ENCODE measurements around the gene ADAMTS5.

Gene ADAMTS5

GRCh38 chr21:26967062-26967913 is at the start of gene ADAMTS5:
Gene ADAMTS5 (minus strand): TSS chr21:26967088. CDS start chr21:26966391, 697 bp downstream.
- DNase-seq (ENCODE audit: low read depth), result no peak

GRCh38 chr21:27001526-27001925 is 34.6 kb upstream of the ADAMTS5 start:
- DNase-seq (ENCODE audit: low read depth), result no peak

GRCh38 chr21:26983576-26983975 is 16.7 kb upstream of the ADAMTS5 start:
- no peak for DNase-seq (ENCODE audit: low read depth)

- no peak for DNase-seq (ENCODE audit: low read depth)
Measured at GRCh38 chr21:26982767-26983166, 15.9 kb upstream of the ADAMTS5 start.

GRCh38 chr21:26977746-26978145 is 10.9 kb upstream of the ADAMTS5 start:
- no peak for DNase-seq (ENCODE audit: low read depth)

- DNase-seq (ENCODE audit: low read depth), result no peak
Measured at GRCh38 chr21:26973226-26973625, 6.3 kb upstream of the ADAMTS5 start.

DNA sequence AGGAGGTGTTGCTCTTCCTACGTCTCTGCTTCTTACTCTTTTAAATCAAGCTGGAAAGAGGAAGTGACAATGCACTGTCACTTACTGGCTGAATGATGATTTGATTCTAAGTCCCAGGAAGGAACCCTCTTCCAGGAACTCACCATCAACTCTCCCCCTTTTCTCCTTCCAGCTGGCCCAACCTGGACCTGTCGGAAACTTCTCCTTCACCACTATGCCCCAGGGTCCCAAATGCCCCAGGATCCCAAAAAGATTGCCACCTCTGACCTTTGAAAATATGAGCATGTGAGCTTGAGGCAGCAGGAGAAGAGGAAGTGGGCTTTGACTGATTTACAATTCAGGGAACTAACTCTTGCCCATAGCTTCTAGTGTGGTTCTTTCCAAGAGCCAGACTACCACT is 5.3 kb upstream of the ADAMTS5 start:
- no peak for DNase-seq (ENCODE audit: low read depth)

DNA sequence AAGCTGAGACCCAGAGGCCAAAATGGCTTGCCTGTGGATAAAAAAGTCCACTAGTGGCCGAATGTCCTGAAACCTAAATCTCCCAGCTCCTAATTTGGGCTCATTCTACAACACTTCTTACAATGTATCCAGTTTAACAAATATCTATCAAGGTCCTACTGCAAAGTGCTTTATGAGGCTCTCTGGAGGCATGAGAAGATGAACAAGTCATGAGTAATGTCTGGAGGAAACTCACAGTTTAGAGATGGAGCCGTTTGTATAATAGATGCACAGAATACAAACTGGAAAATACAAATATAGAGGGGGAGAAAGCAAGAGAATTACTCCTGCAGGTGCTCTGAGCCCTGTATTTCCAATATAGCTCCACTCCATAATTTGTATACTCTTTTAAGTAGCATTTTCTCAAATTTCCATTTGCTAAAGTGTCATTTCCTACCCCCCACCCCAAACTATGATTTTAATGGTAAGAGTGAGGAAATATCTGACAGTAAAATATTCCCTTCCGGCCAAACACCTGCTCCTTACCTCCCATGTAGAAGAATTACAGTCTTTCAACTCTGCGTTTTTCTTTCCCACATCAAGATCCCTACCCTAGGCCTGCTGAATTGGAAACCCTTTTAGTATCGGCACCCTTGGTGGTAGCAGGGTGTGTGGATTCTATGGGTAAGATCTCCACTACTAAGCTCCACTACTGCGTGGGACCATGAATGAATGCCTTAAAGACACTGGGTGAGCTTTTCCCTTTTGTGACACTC is 3.3 kb upstream of the ADAMTS5 start:
- no peak for DNase-seq (ENCODE audit: low read depth)

- DNase-seq (ENCODE audit: low read depth), result no peak
Measured at GRCh38 chr21:26966649-26967061, 233 bp downstream of the ADAMTS5 start.

DNA sequence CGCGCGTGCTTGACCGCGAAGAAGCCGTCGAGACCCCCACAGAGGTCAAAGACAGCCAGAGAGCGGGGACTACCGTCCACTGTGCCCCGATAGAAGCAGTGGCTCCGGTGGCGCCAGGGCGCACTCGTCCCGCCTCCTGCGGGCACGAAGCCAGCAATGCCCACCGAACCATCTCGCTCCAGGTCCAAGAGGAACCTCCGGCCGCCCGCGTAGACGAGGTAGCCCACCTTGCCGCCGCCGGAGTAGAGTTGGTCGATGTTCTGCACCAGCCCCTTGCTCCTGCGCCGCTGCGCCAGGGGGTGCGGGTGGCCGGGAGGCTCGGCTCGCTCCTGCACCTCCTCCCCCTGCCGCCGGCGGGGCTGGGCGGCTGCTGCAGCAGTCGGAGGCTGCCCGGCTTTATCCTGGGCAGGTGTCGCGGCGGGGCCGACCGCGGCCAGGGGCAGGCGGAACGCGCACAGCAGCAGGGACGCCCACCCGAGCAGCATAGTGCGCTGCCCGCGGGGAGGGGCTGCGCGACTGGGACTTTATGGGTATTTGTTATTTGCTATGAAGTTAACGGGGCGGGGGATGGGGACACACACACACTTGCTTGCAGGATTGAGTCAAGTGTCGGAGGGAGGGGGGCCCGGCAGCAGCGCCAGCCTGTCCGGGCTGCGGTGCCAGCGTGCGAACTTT is 844 bp downstream of the ADAMTS5 start:
- DNase-seq (ENCODE audit: low read depth), result no peak

- DNase-seq (ENCODE audit: low read depth), result no peak
Measured at GRCh38 chr21:26965040-26965906, 1.6 kb downstream of the ADAMTS5 start.

DNA sequence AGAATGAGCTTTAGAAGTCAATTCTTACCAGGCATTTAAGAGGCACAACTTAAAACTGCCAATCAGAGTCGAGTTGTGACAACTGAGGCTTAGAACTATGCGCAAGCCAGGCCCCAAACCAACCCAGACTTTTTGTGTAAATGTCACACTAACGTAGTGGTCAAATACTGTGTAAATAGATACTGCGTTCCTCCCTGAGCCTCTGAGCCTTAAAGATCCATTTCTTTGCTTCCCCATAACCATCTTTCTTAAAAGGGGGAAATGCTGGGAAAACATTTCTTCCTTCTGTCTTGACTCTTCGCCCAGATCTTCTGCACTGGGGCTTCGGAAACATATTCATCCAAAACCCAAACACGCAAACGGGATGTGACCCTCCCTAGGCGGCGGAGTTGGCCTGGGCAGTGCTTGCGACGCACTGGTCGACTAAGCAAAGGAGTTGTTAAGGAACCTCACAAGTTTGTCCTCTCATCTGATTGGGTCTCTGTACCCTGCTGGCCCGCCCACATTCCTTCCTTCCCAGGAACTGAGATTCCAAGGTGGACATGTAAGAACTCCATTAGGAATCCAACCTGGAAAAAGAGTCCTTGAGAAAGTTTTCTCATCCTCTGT is 2.6 kb downstream of the ADAMTS5 start:
- no peak for DNase-seq (ENCODE audit: low read depth)

- no peak for DNase-seq (ENCODE audit: low read depth)
Measured at GRCh38 chr21:26962621-26963181, 4.2 kb downstream of the ADAMTS5 start.

DNA sequence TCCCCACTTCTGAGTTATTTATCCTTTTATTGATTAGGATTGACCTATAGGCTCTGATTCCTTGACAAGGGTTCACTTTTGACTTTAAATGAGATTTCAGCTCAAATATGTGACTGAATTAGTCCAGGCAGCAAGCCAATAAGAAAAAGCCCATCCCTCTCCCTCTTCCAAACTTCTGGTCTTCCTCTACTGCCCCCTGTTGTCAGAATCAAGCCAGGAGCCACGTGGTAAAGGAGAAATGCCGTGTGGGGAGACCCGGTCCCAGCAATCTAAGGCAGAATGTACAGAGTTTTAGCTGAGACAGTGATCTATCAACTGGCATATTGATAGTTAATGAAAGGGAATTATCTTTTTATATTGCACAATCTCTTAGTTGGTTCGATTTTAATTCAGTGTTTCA is 5.2 kb downstream of the ADAMTS5 start:
- no peak for DNase-seq (ENCODE audit: low read depth)

- no peak for DNase-seq (ENCODE audit: low read depth)
Measured at GRCh38 chr21:26958788-26959187, 8.1 kb downstream of the ADAMTS5 start.

- DNase-seq (ENCODE audit: low read depth), result no peak
Measured at GRCh38 chr21:26956813-26957212, 10.1 kb downstream of the ADAMTS5 start.

DNA sequence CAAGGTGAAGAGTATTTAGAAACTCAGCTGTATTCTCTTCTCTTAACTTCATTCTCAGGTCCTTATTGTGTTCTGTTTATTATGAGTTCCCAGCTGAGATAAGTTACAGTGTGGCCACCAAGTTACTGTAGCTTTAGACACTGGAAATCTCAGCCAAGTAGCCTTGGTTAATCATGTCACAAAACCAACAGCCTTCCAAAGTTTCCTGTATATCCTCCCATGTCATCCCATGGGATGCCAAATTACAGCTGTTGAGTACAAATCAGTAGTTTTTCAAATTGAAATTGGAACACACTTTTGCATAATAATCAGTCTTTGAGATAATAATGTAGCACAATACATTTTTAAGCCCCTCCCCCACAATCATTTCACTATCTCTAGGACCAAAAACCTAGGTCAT is 10.7 kb downstream of the ADAMTS5 start:
- no peak for DNase-seq (ENCODE audit: low read depth)

GRCh38 chr21:26954662-26955121 is 12.2 kb downstream of the ADAMTS5 start:
- DNase-seq (ENCODE audit: low read depth), result no peak

- no peak for DNase-seq (ENCODE audit: low read depth)
Measured at GRCh38 chr21:26952374-26953066, 14.4 kb downstream of the ADAMTS5 start.

GRCh38 chr21:26949830-26950229 is 17.1 kb downstream of the ADAMTS5 start:
- no peak for DNase-seq (ENCODE audit: low read depth)

Data from stimulated activated CD8-positive, alpha-beta memory T cell treated with anti-CD3 and anti-CD28 coated beads, Interleukin-7, amount 100 ng/mL, for 24 hours (primary cell).